Kidney epithelial cell (primary cell): ENCODE measurements around the gene EIF3D. TPM values are rescaled to one million over a fixed set of nuclear protein-coding genes. Genes with fewer than 3 reads are reported as not detected.

Experiments used
- DNase-seq: peaks from one replicate; pipeline ENCODE4 v3.0.0-alpha.2; 2010; ENCODE audit warnings: low read depth
- H3K27me3 ChIP-seq: 2 replicates; pipeline ENCODE4 v1.6.0; 2011; ENCODE audit warnings: low read length; ENCODE audit not compliant: control insufficient read depth, insufficient read depth
- H3K36me3 ChIP-seq: 2 replicates; pipeline ENCODE4 v1.5.1; 2011; ENCODE audit warnings: low read length; ENCODE audit not compliant: control insufficient read depth, insufficient read depth
- H3K4me3 ChIP-seq: 2 replicates; pipeline ENCODE4 v1.5.1; 2011; ENCODE audit warnings: low read depth, mild to moderate bottlenecking, control low read depth, low read length
- CTCF ChIP-seq: IDR thresholded peaks from 2 replicates; pipeline ENCODE4 v1.5.1; 2011; ENCODE audit warnings: mild to moderate bottlenecking, moderate library complexity, low read length, control low read depth, inconsistent platforms; ENCODE audit not compliant: insufficient read depth, poor library complexity, severe bottlenecking
- total RNA-seq: library from RNA; depleted of rRNA; stranded (reverse); fragments of >200 nt; gene quantifications from 2 replicates; pipeline ENCODE4 v1.2.3, GENCODE V29; 2015

The EIF3D gene
- total RNA-seq, 1 donor from 2014 or later: 619 TPM

GRCh38 chr22:36514766-36515165 is 14.2 kb downstream of the EIF3D start:
- no peak overlapping the region for H3K4me3 ChIP-seq
- H3K27me3 ChIP-seq: no peaks in the 10 kb centered on the region
- no peak for TF ChIP-seq CTCF
- no peak for DNase-seq
- H3K36me3 ChIP-seq: peaks cover 10% of the 10 kb centered on the region

- TF ChIP-seq CTCF: no peak
- DNase-seq: no peak
- peaks cover 8% of the 10 kb centered on the region for H3K36me3 ChIP-seq
- no peak overlapping the region for H3K4me3 ChIP-seq
- no peaks in the 10 kb centered on the region for H3K27me3 ChIP-seq
Observed at GRCh38 chr22:36512991-36513390, 16.0 kb downstream of the EIF3D start.

- peaks cover 8% of the 10 kb centered on the region for H3K36me3 ChIP-seq
- TF ChIP-seq CTCF: no peak
- no peak for DNase-seq
- no peak overlapping the region for H3K4me3 ChIP-seq
- H3K27me3 ChIP-seq: no peaks in the 10 kb centered on the region
Observed at GRCh38 chr22:36512333-36512732, 16.6 kb downstream of the EIF3D start.

GRCh38 chr22:36510966-36511881 is 17.7 kb downstream of the EIF3D start:
- DNase-seq: peak; percentile 50
- no peaks in the 10 kb centered on the region for H3K27me3 ChIP-seq
- peaks cover 8% of the 10 kb centered on the region for H3K36me3 ChIP-seq
- peak; percentile 76 for TF ChIP-seq CTCF
- H3K4me3 ChIP-seq: no peak overlapping the region

GRCh38 chr22:36510384-36510783 is 18.6 kb downstream of the EIF3D start:
- no peak for DNase-seq
- H3K4me3 ChIP-seq: no peak overlapping the region
- H3K27me3 ChIP-seq: no peaks in the 10 kb centered on the region
- TF ChIP-seq CTCF: no peak
- H3K36me3 ChIP-seq: peaks cover 8% of the 10 kb centered on the region
